SU-DHL-6 (cell line): ENCODE measurements around the gene RNF166.
A peak's percentile ranks its signal among the peaks of the same experiment; 100 is the strongest.

ENCODE experiments used
- H2AFZ ChIP-seq: fragments of 200-600 bp; sonication (generic); 2 replicates; pipeline ENCODE4 v1.6.1; 2014; ENCODE audit warnings: low read depth, mild to moderate bottlenecking, moderate library complexity, mixed read lengths, antibody characterized with exemption, low read length; ENCODE audit not compliant: severe bottlenecking
- H3F3A ChIP-seq: fragments of 200-600 bp; shearing (Covaris generic); 2 replicates; pipeline ENCODE4 v1.6.0; 2016; ENCODE audit warnings: antibody characterized with exemption, mild to moderate bottlenecking; ENCODE audit not compliant: insufficient read depth
- H3K27ac ChIP-seq: fragments of 200-600 bp; sonication (generic); 2 replicates; pipeline ENCODE4 v1.5.1; 2016; ENCODE audit warnings: low read depth, mild to moderate bottlenecking, low read length, moderate library complexity, mixed read lengths
- H3K27me3 ChIP-seq: fragments of 200-600 bp; sonication (generic), shearing (Covaris generic); 2 replicates; pipeline ENCODE4 v1.6.0; 2014; ENCODE audit warnings: mild to moderate bottlenecking, low read length
- H3K36me3 ChIP-seq: fragments of 200-600 bp; sonication (generic); 2 replicates; pipeline ENCODE4 v1.6.1; 2014; ENCODE audit warnings: mild to moderate bottlenecking, low read length, mixed read lengths
- H3K4me2 ChIP-seq: fragments of 300-600, 200-600 bp; shearing (Covaris generic), sonication (generic); 2 replicates; pipeline ENCODE4 v1.6.0; 2014; ENCODE audit warnings: low read length, low read depth, mild to moderate bottlenecking; ENCODE audit not compliant: poor library complexity, severe bottlenecking
- H3K4me3 ChIP-seq: fragments of 200-600 bp; sonication (generic); 2 replicates; pipeline ENCODE4 v1.5.1; 2014; ENCODE audit warnings: antibody characterized with exemption, low read length, mild to moderate bottlenecking, mixed read lengths; ENCODE audit not compliant: insufficient read depth, poor library complexity, severe bottlenecking
- H3K79me2 ChIP-seq: fragments of 200-600 bp; sonication (generic); 2 replicates; pipeline ENCODE4 v1.6.1; 2014; ENCODE audit warnings: mild to moderate bottlenecking, low read length, moderate library complexity; ENCODE audit not compliant: insufficient read depth
- H3K9ac ChIP-seq: fragments of 200-600 bp; sonication (generic); 2 replicates; pipeline ENCODE4 v1.7.0; 2014; ENCODE audit warnings: mild to moderate bottlenecking, low read length
- H3K9me2 ChIP-seq: fragments of 200-600 bp; sonication (generic); replicated peaks from 2 replicates; pipeline ENCODE4 v1.6.1; 2014; ENCODE audit warnings: low read length; ENCODE audit not compliant: insufficient read depth
- H3K9me3 ChIP-seq: fragments of 200-600 bp; sonication (generic); 2 replicates; pipeline ENCODE4 v1.6.1; 2014; ENCODE audit warnings: low read length, mixed read lengths; ENCODE audit not compliant: insufficient read depth
- H4K20me1 ChIP-seq: fragments of 200-600 bp; sonication (generic); 2 replicates; pipeline ENCODE4 v1.6.1; 2014; ENCODE audit warnings: low read depth, mild to moderate bottlenecking, antibody characterized with exemption, low read length, moderate library complexity, mixed read lengths
- CTCF ChIP-seq: fragments of 200-600 bp; sonication (generic); IDR thresholded peaks from one replicate; pipeline ENCODE4 v1.5.1; 2017; ENCODE audit warnings: antibody characterized with exemption, mild to moderate bottlenecking, low read length, moderate library complexity; ENCODE audit not compliant: insufficient read depth, poor library complexity, severe bottlenecking
- EZH2phosphoT487 ChIP-seq: fragments of 200-600 bp; sonication (generic), shearing (Covaris generic); conservative IDR thresholded peaks from 2 replicates; pipeline ENCODE4 v1.6.1; 2018; ENCODE audit warnings: mild to moderate bottlenecking, antibody characterized with exemption, low read length, moderate library complexity, mixed read lengths

Gene RNF166

GRCh38 chr16:88649195-88649923 is 56.8 kb downstream of the RNF166 start:
- peak overlapping the region; percentile 95 for H3K9ac ChIP-seq
- no peaks in the 10 kb centered on the region for H3F3A ChIP-seq
- peaks cover 26% of the 10 kb centered on the region for H3K79me2 ChIP-seq
- H4K20me1 ChIP-seq = peaks cover 12% of the 10 kb centered on the region; the same call in 1 of the 2 replicates
- no peak overlapping the region for H2AFZ ChIP-seq
- H3K27ac ChIP-seq = peak overlapping the region; percentile 90
- peak overlapping the region; percentile 86 for H3K4me2 ChIP-seq
- TF ChIP-seq EZH2phosphoT487 = no peak
- H3K4me3 ChIP-seq = peak overlapping the region; percentile 80
- no peaks in the 10 kb centered on the region for H3K36me3 ChIP-seq
- H3K9me3 ChIP-seq = no peaks in the 10 kb centered on the region
- H3K27me3 ChIP-seq = no peaks in the 10 kb centered on the region
- no peaks in the 10 kb centered on the region for H3K9me2 ChIP-seq

GRCh38 chr16:88647178-88648070 is 58.8 kb downstream of the RNF166 start:
- Histone ChIP-seq H3K27ac (no peak overlapping the region), H3K36me3 (no peaks in the 10 kb centered on the region), H3K9ac (no peak overlapping the region), H3K4me3 (no peak overlapping the region), H3K79me2 (peaks cover 26% of the 10 kb centered on the region), H2AFZ (no peak overlapping the region), H3K27me3 (no peaks in the 10 kb centered on the region), H3F3A (no peaks in the 10 kb centered on the region), H3K9me3 (no peaks in the 10 kb centered on the region), H4K20me1 (peaks cover 12% of the 10 kb centered on the region; the same call in 1 of the 2 replicates), H3K4me2 (no peak overlapping the region), H3K9me2 (no peaks in the 10 kb centered on the region)
- TF ChIP-seq CTCF (no peak), EZH2phosphoT487 (no peak)
